Endothelial cell of umbilical vein (primary cell): ENCODE data around the gene ACOT2. TPM values are rescaled to one million over a fixed set of nuclear protein-coding genes. Genes with fewer than 3 reads are reported as not detected.
"Not testable (repeated sequence)": the region's sequence is repeated elsewhere in the genome, so short reads cannot be mapped to it uniquely, and the experiment has no call there.

Source experiments
- Bru-seq: library from RNA; stranded (reverse); fragments of 400-500 nt; gene quantifications from one replicate; lab custom pipeline; 2021; lab: Mats Ljungman, UMichigan
- BruChase-seq, 2 experiments: library from RNA; stranded (reverse); fragments of 400-500 nt; gene quantifications; one replicate each; lab custom pipeline; 2021; lab: Mats Ljungman, UMichigan
- BruUV-seq: library from RNA; stranded (reverse); fragments of 400-500 nt; replicated peaks from 2 replicates; lab custom pipeline; 2021; lab: Mats Ljungman, UMichigan
- CTCF ChIA-PET: fragments of 300-600, 350-600 bp; sonication (Branson Sonifier 250); formaldehyde crosslinking; loops from one replicate; lab custom pipeline; 2021; ENCODE audit warnings: antibody characterized with exemption, inconsistent platforms; lab: Charles Lee
- POLR2A ChIA-PET: fragments of 300-600, 350-600 bp; sonication (Branson Sonifier 250); formaldehyde crosslinking; loops from one replicate; lab custom pipeline; 2021; ENCODE audit warnings: antibody characterized with exemption, inconsistent platforms; lab: Charles Lee
- DNase-seq: peaks from one replicate; pipeline ENCODE4 v3.0.0-alpha.2; 2011; ENCODE audit warnings: low read depth, low spot score
- FAIRE-seq: peaks from 2 replicates; lab custom pipeline; 2011; peaks lifted over from hg19 to GRCh38; lab: Jason Lieb, UNC
- H2AFZ ChIP-seq: 2 replicates; pipeline ENCODE4 v1.6.0; 2012; ENCODE audit warnings: low read depth, low read length, control low read depth, inconsistent platforms
- H3K27ac ChIP-seq: 2 replicates; pipeline ENCODE4 v1.5.1; 2011; ENCODE audit warnings: low read depth, mild to moderate bottlenecking, control low read depth, low read length, moderate library complexity; ENCODE audit not compliant: insufficient read depth
- H3K27me3 ChIP-seq, 2 experiments: 2 replicates each; pipeline versions ENCODE4 v1.6.0 to v1.6.1; 2011; ENCODE audit warnings: low read length in 2 of 2, mixed read lengths in 1 of 2; ENCODE audit not compliant: control insufficient read depth in 2 of 2, insufficient read depth in 2 of 2
- H3K36me3 ChIP-seq, 2 experiments: 2 replicates in 1 of 2; 3 replicates in 1 of 2; pipeline ENCODE4 v1.5.1; 2011; ENCODE audit warnings: low read length in 2 of 2, mild to moderate bottlenecking in 1 of 2, moderate library complexity in 1 of 2; ENCODE audit not compliant: control insufficient read depth in 2 of 2, insufficient read depth in 2 of 2; ENCODE audit errors: extremely low read depth in 1 of 2
- H3K4me1 ChIP-seq: 3 replicates; pipeline ENCODE4 v1.5.1; 2011; ENCODE audit warnings: mild to moderate bottlenecking, low read length; ENCODE audit not compliant: control insufficient read depth, insufficient read depth; ENCODE audit errors: extremely low read depth
- H3K4me2 ChIP-seq: 2 replicates; pipeline ENCODE4 v1.6.1; 2011; ENCODE audit warnings: low read length, control low read depth, mixed read lengths; ENCODE audit not compliant: insufficient read depth
- H3K4me3 ChIP-seq, 3 experiments: fragments of 200-600 bp in 1 of 3; sonication (generic), shearing (Covaris generic) in 1 of 3; replicated peaks in 1 of 3; 2 replicates each; pipeline ENCODE4 v1.5.1; 2011 to 2016; ENCODE audit warnings: control low read depth in 3 of 3, low read length in 3 of 3, mild to moderate bottlenecking in 2 of 3, inconsistent platforms in 1 of 3, low read depth in 1 of 3, moderate library complexity in 1 of 3; ENCODE audit not compliant: insufficient read depth in 1 of 3
- H3K79me2 ChIP-seq: 2 replicates; pipeline ENCODE4 v1.6.0; 2012; ENCODE audit warnings: low read length, inconsistent platforms; ENCODE audit not compliant: control insufficient read depth, insufficient read depth
- H3K9ac ChIP-seq: replicated peaks from 2 replicates; pipeline ENCODE3; 2011; ENCODE audit warnings: low read length, control low read depth; ENCODE audit not compliant: insufficient read depth; ENCODE audit errors: extremely low read depth
- H3K9me1 ChIP-seq: replicated peaks from 3 replicates; pipeline ENCODE4 v1.6.0; 2011; ENCODE audit warnings: mild to moderate bottlenecking, low read length; ENCODE audit not compliant: control insufficient read depth, insufficient read depth; ENCODE audit errors: extremely low read depth
- H3K9me3 ChIP-seq: replicated peaks from 2 replicates; pipeline ENCODE4 v1.5.1; 2012; ENCODE audit warnings: low read length, inconsistent platforms; ENCODE audit not compliant: control insufficient read depth, insufficient read depth
- H4K20me1 ChIP-seq: replicated peaks from 2 replicates; pipeline ENCODE3; 2011; ENCODE audit warnings: mild to moderate bottlenecking, low read length; ENCODE audit not compliant: control insufficient read depth, insufficient read depth; ENCODE audit errors: extremely low read depth
- FOS ChIP-seq: IDR thresholded peaks from 2 replicates; pipeline ENCODE4 v1.6.1; 2011; ENCODE audit warnings: mild to moderate bottlenecking, low read length, moderate library complexity, borderline replicate concordance; ENCODE audit not compliant: insufficient read depth
- JUN ChIP-seq: IDR thresholded peaks from 2 replicates; pipeline ENCODE4 v1.6.1; 2011; ENCODE audit warnings: borderline replicate concordance, low read depth; ENCODE audit not compliant: insufficient read length, insufficient read depth
- POLR2AphosphoS5 ChIP-seq: IDR thresholded peaks from 2 replicates; pipeline ENCODE4 v1.6.1; 2012; ENCODE audit warnings: low read depth, mild to moderate bottlenecking, control low read depth, low read length, moderate library complexity; ENCODE audit not compliant: insufficient read depth
- dilution Hi-C: fragments of 300-500 bp; cut with MboI; formaldehyde crosslinking; loops from one replicate; pipeline ENCODE4 v1.15.0; 2019; ENCODE audit warnings: low sequenced_read_pairs; ENCODE audit not compliant: extremely low pct_ligation_motif_present
- intact Hi-C: fragments of 100-400 bp; cut with micrococcal nuclease; formaldehyde crosslinking; loops from one replicate; pipeline ENCODE4 v1.10.0; 2022
- long read RNA-seq: library from polyadenylated mRNA; stranded (forward); transcript quantifications from one replicate; pipeline ENCODE4 v2.0.0, GENCODE V29; 2021
- polyA minus RNA-seq, 3 experiments: library from RNA; depleted of rRNA, polyadenylated mRNA; stranded (reverse); fragments of >200 nt; gene quantifications; 1 replicate in 1 of 3; 2 replicates in 2 of 3; pipeline ENCODE4 v1.2.3, GENCODE V29; 2011
- polyA plus RNA-seq, 4 experiments: library from polyadenylated mRNA; depleted of rRNA in 3 of 4; stranded (reverse) in 3 of 4; unstranded in 1 of 4; fragments of >200 nt; gene quantifications; 2 replicates each; pipeline versions ENCODE4 v1.2.1 to v1.2.3, GENCODE V29; 2011 to 2012; ENCODE audit warnings: missing spikeins in 1 of 4
- total RNA-seq: library from RNA; stranded (reverse); gene quantifications from 2 replicates; pipeline ENCODE4 v1.2.3, GENCODE V29; 2021
- TF ChIP-seq, protein P1 (sequence below), 2 donors: IDR thresholded peaks; 1 replicate in 1 of 2; 2 replicates in 1 of 2; pipeline ENCODE4 v1.5.1; 2011; ENCODE audit warnings: low read length in 2 of 2, mild to moderate bottlenecking in 2 of 2, moderate library complexity in 2 of 2, control low read depth in 1 of 2, inconsistent platforms in 1 of 2, low read depth in 1 of 2; ENCODE audit not compliant: insufficient read depth in 1 of 2; ENCODE audit errors: extremely low read depth in 1 of 2
- TF ChIP-seq, protein P2 (sequence below): IDR thresholded peaks from 2 replicates; pipeline ENCODE4 v1.6.1; 2011; ENCODE audit not compliant: insufficient read depth, insufficient read length

The ACOT2 gene, protein sequence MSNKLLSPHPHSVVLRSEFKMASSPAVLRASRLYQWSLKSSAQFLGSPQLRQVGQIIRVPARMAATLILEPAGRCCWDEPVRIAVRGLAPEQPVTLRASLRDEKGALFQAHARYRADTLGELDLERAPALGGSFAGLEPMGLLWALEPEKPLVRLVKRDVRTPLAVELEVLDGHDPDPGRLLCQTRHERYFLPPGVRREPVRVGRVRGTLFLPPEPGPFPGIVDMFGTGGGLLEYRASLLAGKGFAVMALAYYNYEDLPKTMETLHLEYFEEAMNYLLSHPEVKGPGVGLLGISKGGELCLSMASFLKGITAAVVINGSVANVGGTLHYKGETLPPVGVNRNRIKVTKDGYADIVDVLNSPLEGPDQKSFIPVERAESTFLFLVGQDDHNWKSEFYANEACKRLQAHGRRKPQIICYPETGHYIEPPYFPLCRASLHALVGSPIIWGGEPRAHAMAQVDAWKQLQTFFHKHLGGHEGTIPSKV
- 9.5 and 28.8 TPM in 2 replicates for total RNA-seq
- 31.5 and 34.6 TPM in 2 replicates for polyA plus RNA-seq
- polyA plus RNA-seq (2011; cell fraction: cytosol; rRNA removed) = 21.2 and 28.9 TPM in 2 replicates
- polyA plus RNA-seq (2011; cell fraction: nucleus; rRNA removed) = 20.2 and 20.4 TPM in 2 replicates
- 18.7 and 19.8 TPM in 2 replicates for polyA plus RNA-seq (2012)
- 11.0 and 15.1 TPM in 2 replicates for polyA minus RNA-seq
- 11.8 TPM for polyA minus RNA-seq (2011; cell fraction: cytosol; rRNA and poly(A)+ RNA removed)
- polyA minus RNA-seq (2011; cell fraction: nucleus; rRNA and poly(A)+ RNA removed) = 5.2 and 6.6 TPM in 2 replicates
- Bru-seq, nascent RNA = percentile 66 among the genes with signal in this experiment
- BruChase-seq, experiment 1, labeled RNA remaining after a 6-hour chase = percentile 58 among the genes with signal in this experiment
- BruChase-seq, experiment 2, labeled RNA remaining after a 2-hour chase = percentile 44 among the genes with signal in this experiment
- long read RNA-seq, transcript ACOT2-201 (3 exons, 1,774 nt) = major isoform, 49 of 68 reads
- long read RNA-seq, partial matches to known transcripts = 2 of 68 reads
- long read RNA-seq, other reads (novel, unspliced or antisense) = 17 of 68 reads

DNA sequence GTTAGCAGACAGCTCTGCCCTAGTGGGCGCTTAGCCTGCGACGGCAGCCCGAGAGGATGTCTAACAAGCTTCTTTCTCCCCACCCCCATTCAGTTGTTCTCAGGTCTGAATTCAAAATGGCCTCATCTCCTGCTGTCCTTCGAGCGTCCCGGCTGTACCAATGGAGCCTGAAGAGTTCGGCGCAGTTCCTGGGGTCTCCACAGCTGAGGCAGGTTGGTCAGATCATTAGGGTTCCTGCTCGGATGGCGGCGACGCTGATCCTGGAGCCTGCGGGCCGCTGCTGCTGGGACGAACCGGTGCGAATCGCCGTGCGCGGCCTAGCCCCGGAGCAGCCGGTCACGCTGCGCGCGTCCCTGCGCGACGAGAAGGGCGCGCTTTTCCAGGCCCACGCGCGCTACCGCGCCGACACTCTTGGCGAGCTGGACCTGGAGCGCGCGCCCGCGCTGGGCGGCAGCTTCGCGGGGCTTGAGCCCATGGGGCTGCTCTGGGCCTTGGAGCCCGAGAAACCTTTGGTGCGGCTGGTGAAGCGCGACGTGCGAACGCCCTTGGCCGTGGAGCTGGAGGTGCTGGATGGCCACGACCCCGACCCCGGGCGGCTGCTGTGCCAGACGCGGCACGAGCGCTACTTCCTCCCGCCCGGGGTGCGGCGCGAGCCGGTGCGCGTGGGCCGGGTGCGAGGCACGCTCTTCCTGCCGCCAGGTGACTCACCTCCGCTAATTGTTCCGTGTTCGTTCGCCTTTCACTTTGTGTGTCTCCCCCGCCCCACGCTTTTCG lies at the start of gene ACOT2:
Gene ACOT2, plus strand, starts transcription at position 29 of the 774 bp plus-strand sequence. Its CDS starts 28 bp downstream, at position 57.
- Histone ChIP-seq H3K9ac (peak within 1 kb of the TSS; percentile 88), H3K27ac (peak within 1 kb of the TSS; percentile 95), H3K4me2 (peak within 1 kb of the TSS; percentile 78), H3K4me3 (peak within 1 kb of the TSS; percentile 12 to 60 (median 37)), H2AFZ (peak within 1 kb of the TSS; percentile 69), H3K4me1 (peaks cover 19% of the 10 kb centered on the region)
- H3K9me3 ChIP-seq, H3K36me3 ChIP-seq, H3K9me1 ChIP-seq, intact Hi-C loops, H3K79me2 ChIP-seq, H4K20me1 ChIP-seq, dilution Hi-C loops, H3K27me3 ChIP-seq, BruUV-seq, FAIRE-seq: not testable (repeated sequence)
- peak; percentile 88 for DNase-seq
- POLR2A ChIA-PET = interaction anchor here (0.7 kb wide), 4 partner anchors 20 to 61 kb away, joined by 3 to 5 read pairs (median 3); partner anchors contain the start of gene ACOT6
- CTCF ChIA-PET = interaction anchor here (0.6 to 3.2 kb wide), 12 partner anchors 30 to 397 kb away, joined by 3 to 58 read pairs (median 5); partner anchors contain the start of genes ACOT6 and RIOX1
- peak; percentile 80 for TF ChIP-seq POLR2AphosphoS5
- TF ChIP-seq, protein P1, sequence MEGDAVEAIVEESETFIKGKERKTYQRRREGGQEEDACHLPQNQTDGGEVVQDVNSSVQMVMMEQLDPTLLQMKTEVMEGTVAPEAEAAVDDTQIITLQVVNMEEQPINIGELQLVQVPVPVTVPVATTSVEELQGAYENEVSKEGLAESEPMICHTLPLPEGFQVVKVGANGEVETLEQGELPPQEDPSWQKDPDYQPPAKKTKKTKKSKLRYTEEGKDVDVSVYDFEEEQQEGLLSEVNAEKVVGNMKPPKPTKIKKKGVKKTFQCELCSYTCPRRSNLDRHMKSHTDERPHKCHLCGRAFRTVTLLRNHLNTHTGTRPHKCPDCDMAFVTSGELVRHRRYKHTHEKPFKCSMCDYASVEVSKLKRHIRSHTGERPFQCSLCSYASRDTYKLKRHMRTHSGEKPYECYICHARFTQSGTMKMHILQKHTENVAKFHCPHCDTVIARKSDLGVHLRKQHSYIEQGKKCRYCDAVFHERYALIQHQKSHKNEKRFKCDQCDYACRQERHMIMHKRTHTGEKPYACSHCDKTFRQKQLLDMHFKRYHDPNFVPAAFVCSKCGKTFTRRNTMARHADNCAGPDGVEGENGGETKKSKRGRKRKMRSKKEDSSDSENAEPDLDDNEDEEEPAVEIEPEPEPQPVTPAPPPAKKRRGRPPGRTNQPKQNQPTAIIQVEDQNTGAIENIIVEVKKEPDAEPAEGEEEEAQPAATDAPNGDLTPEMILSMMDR (IDR thresholded peaks at IDR 0.05; ENCODE audit: extremely low read depth in 1 of 2, insufficient read depth in 1 of 2, low read depth in 1 of 2, low read length in 2 of 2) = peak in 1 of 2 donors; percentile 11
- peak; percentile 24 for TF ChIP-seq JUN
- TF ChIP-seq, protein P2, sequence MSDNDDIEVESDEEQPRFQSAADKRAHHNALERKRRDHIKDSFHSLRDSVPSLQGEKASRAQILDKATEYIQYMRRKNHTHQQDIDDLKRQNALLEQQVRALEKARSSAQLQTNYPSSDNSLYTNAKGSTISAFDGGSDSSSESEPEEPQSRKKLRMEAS = peak; percentile 24
- peak; percentile 59 for TF ChIP-seq FOS
